SH-SY5Y (cell line): ENCODE data around the gene MAST4.

ENCODE experiments used
- GATA2 ChIP-seq: IDR thresholded peaks from 2 replicates; pipeline ENCODE4 v1.6.1; 2011; ENCODE audit warnings: mild to moderate bottlenecking, low read depth, low read length
- GATA3 ChIP-seq: IDR thresholded peaks from 2 replicates; pipeline ENCODE4 v1.6.1; 2011; ENCODE audit warnings: low read depth, mild to moderate bottlenecking, low read length, moderate library complexity

DNA sequence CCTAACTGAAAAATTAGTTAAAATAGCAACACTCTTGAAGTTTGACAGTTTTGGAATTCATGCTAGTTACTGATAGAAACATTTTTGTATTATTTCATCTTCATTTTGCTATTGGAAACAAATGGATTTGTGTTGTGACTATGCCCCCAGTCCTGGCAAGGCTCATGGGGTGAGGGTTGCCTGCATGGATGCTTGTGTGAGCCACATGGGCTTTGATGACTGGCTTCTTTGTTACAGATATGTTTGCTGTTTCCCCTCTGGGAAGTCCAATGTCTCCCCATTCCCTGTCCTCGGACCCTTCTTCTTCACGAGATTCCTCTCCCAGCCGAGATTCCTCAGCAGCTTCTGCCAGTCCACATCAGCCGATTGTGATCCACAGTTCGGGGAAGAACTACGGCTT is 556.2 kb downstream of the MAST4 start:
- TF ChIP-seq GATA3 (no peak), GATA2 (no peak)
